Measurements from ENCODE around the gene HIBCH.

GRCh38 chr2:190221429-190221828, 98.2 kb downstream of the HIBCH start:
- TF ChIP-seq USF2 (IDR thresholded peaks at IDR 0.05; ENCODE audit: borderline replicate concordance, low read depth, low read length) (no peak), RAD21 (IDR thresholded peaks at IDR 0.05; ENCODE audit: low read length) (no peak), CTCF (IDR thresholded peaks at IDR 0.05) (no peak), GABPA (IDR thresholded peaks at IDR 0.05; ENCODE audit: low read depth) (no peak), GATA2 (CRISPR knock-in tag; IDR thresholded peaks at IDR 0.05) (no peak), EZH2phosphoT487 (IDR thresholded peaks at IDR 0.05; ENCODE audit: borderline replicate concordance, low read depth) (no peak), TAF1 (IDR thresholded peaks at IDR 0.05; ENCODE audit: borderline replicate concordance, low read depth, low read length) (no peak), MEF2A (IDR thresholded peaks at IDR 0.05; ENCODE audit: borderline replicate concordance, low read depth) (no peak)

Data from SK-N-SH (cell line).